ENCODE results near the gene STK25.

DNA sequence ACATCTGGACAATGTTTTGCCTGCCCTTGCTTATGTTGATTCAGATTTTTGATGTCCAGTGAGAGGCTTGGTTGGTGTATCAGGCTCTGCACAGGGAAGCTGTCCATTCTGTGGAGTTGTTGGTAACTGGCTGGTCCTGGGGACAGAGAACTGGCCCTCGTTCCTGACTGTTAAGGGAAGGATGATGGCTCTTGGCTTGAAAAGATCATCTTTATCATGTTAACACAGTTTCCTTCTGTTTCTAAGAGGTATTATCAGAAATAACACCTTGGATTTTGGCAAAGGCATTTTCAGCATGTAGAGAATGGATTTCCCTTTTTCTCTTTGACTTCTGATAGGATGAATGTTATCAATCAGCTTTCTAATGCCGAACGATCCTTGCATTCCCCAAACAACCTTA, 19.3 kb downstream of the STK25 start:
- TF ChIP-seq, protein P1, sequence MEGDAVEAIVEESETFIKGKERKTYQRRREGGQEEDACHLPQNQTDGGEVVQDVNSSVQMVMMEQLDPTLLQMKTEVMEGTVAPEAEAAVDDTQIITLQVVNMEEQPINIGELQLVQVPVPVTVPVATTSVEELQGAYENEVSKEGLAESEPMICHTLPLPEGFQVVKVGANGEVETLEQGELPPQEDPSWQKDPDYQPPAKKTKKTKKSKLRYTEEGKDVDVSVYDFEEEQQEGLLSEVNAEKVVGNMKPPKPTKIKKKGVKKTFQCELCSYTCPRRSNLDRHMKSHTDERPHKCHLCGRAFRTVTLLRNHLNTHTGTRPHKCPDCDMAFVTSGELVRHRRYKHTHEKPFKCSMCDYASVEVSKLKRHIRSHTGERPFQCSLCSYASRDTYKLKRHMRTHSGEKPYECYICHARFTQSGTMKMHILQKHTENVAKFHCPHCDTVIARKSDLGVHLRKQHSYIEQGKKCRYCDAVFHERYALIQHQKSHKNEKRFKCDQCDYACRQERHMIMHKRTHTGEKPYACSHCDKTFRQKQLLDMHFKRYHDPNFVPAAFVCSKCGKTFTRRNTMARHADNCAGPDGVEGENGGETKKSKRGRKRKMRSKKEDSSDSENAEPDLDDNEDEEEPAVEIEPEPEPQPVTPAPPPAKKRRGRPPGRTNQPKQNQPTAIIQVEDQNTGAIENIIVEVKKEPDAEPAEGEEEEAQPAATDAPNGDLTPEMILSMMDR (IDR thresholded peaks at IDR 0.05; ENCODE audit: insufficient read depth, low read length, poor library complexity, severe bottlenecking), result no peak
- no peak for TF ChIP-seq EZH2phosphoT487 (conservative IDR thresholded peaks at IDR 0.05; ENCODE audit: low read length)
